MCF 10A (cell line): ENCODE results near the gene RGP1. TPM values are rescaled to one million over a fixed set of nuclear protein-coding genes. Genes with fewer than 3 reads are reported as not detected.
A peak's percentile ranks its signal among the peaks of the same experiment; 100 is the strongest.

Source experiments
- BruUV-seq: library from RNA; stranded (reverse); fragments of 400-500 nt; replicated peaks from 2 replicates; lab custom pipeline; 2021; lab: Mats Ljungman, UMichigan
- CTCF ChIA-PET: fragments of 300-600 bp; sonication (Branson Sonifier 250); formaldehyde crosslinking; extraction: SDS; loops from one replicate; lab custom pipeline; 2021; ENCODE audit warnings: antibody characterized with exemption, inconsistent platforms; lab: Yijun Ruan, JAX
- POLR2A ChIA-PET: fragments of 300-600, 350-650 bp; sonication (Branson Sonifier 250); formaldehyde crosslinking; extraction: SDS; loops from one replicate; lab custom pipeline; 2020; ENCODE audit warnings: antibody characterized with exemption, inconsistent platforms; lab: Yijun Ruan, JAX
- DNase-seq: peaks from one replicate; pipeline ENCODE4 v3.0.0-alpha.2; 2018; ENCODE audit not compliant: unreplicated experiment
- H3K27ac Mint-ChIP-seq: one replicate; pipeline ENCODE4 v1.8.0; 2022; ENCODE audit warnings: mild to moderate bottlenecking, low read depth, mixed read lengths; ENCODE audit not compliant: unreplicated experiment
- H3K27me3 Mint-ChIP-seq: one replicate; pipeline ENCODE4 v1.8.0; 2022; ENCODE audit warnings: mixed read lengths; ENCODE audit not compliant: insufficient read depth, unreplicated experiment
- H3K36me3 Mint-ChIP-seq: one replicate; pipeline ENCODE4 v1.8.0; 2022; ENCODE audit warnings: mild to moderate bottlenecking, moderate library complexity, mixed read lengths; ENCODE audit not compliant: insufficient read depth, unreplicated experiment
- H3K4me1 Mint-ChIP-seq: one replicate; pipeline ENCODE4 v1.8.0; 2022; ENCODE audit warnings: mixed read lengths; ENCODE audit not compliant: insufficient read depth, unreplicated experiment
- H3K4me3 Mint-ChIP-seq: one replicate; pipeline ENCODE4 v1.8.0; 2022; ENCODE audit warnings: mild to moderate bottlenecking, moderate library complexity, mixed read lengths; ENCODE audit not compliant: unreplicated experiment
- H3K9me3 Mint-ChIP-seq: one replicate; pipeline ENCODE4 v1.8.0; 2022; ENCODE audit warnings: mixed read lengths; ENCODE audit not compliant: unreplicated experiment
- intact Hi-C: fragments of 100-400 bp; cut with micrococcal nuclease; formaldehyde crosslinking; loops from 2 replicates; pipeline ENCODE4 v1.14.1; 2022
- total RNA-seq: library from RNA; stranded (reverse); gene quantifications from 2 replicates; pipeline ENCODE4 v1.2.3, GENCODE V29; 2022
- TF ChIP-seq, protein P1 (sequence below): fragments of 200-600 bp; IDR thresholded peaks from one replicate; pipeline ENCODE4 v1.8.0; 2022; ENCODE audit warnings: antibody characterized with exemption, mild to moderate bottlenecking; ENCODE audit not compliant: unreplicated experiment

RGP1 gene
- total RNA-seq, 1 experiment from 2014 or later: 35.8 TPM

DNA sequence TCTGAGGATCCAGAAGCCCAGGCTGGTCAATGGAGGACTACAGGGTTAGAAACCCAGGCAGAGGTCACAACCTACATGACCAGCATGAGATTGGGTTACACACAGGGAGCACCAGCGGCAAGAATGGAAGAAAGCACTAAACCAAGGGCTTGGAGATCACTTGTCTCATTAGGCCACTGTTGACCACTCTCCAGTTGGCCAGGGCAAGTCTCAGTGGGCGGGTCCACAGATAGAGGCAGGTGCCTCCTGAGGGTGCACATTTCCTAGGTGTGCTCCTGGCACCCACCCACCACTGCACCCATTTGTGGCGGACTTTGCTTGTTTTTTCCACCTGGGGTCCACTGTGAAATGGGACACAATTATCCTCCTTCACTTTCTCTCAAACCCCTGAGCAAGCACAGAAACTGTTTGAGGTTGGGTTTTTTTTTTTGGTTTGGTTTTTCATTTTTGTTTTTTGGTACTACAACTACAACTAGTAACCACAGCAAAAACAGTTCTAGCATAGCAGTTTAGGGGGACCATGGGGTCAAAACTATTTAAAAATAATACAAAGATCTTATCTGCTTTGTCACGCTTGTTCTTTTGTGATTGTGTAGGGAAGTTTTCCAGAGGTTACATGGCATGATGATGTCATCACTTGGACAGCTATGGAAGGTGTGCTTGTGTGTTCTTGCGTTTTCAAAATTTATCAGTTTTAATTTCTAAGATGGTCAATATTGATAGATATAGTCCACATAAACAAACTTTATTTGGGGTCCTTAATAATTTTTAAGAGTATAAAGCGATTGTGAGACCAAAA lies 48.4 kb downstream of the RGP1 start:
- Mint-ChIP-seq H3K27ac (no peak overlapping the region), H3K4me3 (no peak overlapping the region), H3K9me3 (no peaks in the 10 kb centered on the region), H3K36me3 (peaks cover 12% of the 10 kb centered on the region), H3K27me3 (no peaks in the 10 kb centered on the region), H3K4me1 (peaks cover 21% of the 10 kb centered on the region)
- no TSS peak for BruUV-seq
- TF ChIP-seq, protein P1, sequence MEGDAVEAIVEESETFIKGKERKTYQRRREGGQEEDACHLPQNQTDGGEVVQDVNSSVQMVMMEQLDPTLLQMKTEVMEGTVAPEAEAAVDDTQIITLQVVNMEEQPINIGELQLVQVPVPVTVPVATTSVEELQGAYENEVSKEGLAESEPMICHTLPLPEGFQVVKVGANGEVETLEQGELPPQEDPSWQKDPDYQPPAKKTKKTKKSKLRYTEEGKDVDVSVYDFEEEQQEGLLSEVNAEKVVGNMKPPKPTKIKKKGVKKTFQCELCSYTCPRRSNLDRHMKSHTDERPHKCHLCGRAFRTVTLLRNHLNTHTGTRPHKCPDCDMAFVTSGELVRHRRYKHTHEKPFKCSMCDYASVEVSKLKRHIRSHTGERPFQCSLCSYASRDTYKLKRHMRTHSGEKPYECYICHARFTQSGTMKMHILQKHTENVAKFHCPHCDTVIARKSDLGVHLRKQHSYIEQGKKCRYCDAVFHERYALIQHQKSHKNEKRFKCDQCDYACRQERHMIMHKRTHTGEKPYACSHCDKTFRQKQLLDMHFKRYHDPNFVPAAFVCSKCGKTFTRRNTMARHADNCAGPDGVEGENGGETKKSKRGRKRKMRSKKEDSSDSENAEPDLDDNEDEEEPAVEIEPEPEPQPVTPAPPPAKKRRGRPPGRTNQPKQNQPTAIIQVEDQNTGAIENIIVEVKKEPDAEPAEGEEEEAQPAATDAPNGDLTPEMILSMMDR: no peak
- no peak for DNase-seq
- intact Hi-C loops: loop anchor here (10.0 kb wide), 1 partner anchor 227 kb away; no protein-coding TSS in a partner anchor
- CTCF ChIA-PET: interaction anchor here (0.5 to 2.3 kb wide), 6 partner anchors 16 to 226 kb away, joined by 3 to 11 read pairs (median 3); no protein-coding TSS in a partner anchor
- POLR2A ChIA-PET: interaction anchor here (0.7 to 1.7 kb wide), 5 partner anchors 7 to 139 kb away, joined by 3 to 6 read pairs (median 5); partner anchors contain the start of genes CCDC107, HINT2 and RMRP

DNA sequence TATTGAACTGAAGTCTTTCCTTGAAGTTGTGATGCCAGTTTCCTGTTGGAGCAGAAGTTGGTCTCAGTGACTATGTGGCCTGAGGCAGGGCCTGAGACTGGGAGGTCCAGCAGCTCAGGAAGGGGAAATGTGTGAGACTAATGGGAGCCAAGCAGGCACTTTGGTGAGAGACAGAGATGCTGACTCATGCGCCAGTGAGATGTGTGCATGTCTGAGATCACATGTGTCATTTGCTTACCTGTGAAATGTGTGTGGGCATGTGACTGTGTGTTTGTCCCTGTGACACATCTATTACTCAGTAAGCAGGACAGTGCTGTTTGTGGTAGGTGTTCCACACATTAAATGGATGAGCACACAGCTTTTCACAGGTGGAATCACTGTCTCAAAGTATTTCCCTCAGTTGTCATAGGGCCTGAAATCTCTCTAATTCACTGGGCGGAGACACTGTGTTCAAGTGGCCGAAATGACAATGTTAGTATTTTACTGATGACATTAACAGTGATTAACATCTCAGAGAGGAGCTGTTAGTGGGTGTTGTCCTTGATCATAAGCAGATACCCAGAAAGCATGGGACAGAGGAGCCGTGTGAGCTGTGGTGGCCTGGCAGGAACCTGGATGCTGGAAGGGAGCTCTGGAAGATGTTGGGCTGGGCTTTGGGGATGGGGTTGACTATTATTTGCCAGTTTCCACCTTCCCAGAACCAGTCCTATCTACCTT lies 49.7 kb downstream of the RGP1 start:
- H3K27me3 Mint-ChIP-seq: no peaks in the 10 kb centered on the region
- TF ChIP-seq, protein P1: no peak
- no TSS peak for BruUV-seq
- intact Hi-C loops: loop anchor here (10.0 kb wide), 1 partner anchor 226 kb away; no protein-coding TSS in a partner anchor
- H3K36me3 Mint-ChIP-seq: peaks cover 13% of the 10 kb centered on the region
- peak overlapping the region; percentile 50 for H3K27ac Mint-ChIP-seq
- peaks cover 21% of the 10 kb centered on the region for H3K4me1 Mint-ChIP-seq
- DNase-seq: peak; percentile 68
- ChIA-PET CTCF (interaction anchor here (0.6 to 2.3 kb wide), 5 partner anchors 9 to 152 kb away, joined by 3 to 11 read pairs (median 3); no protein-coding TSS in a partner anchor), POLR2A (interaction anchor here (0.6 to 1.7 kb wide), 13 partner anchors 9 to 246 kb away, joined by 3 to 16 read pairs (median 3); partner anchors contain the start of genes CCDC107, HINT2, RMRP and SPAAR)
- no peaks in the 10 kb centered on the region for H3K9me3 Mint-ChIP-seq
- H3K4me3 Mint-ChIP-seq: no peak overlapping the region

DNA sequence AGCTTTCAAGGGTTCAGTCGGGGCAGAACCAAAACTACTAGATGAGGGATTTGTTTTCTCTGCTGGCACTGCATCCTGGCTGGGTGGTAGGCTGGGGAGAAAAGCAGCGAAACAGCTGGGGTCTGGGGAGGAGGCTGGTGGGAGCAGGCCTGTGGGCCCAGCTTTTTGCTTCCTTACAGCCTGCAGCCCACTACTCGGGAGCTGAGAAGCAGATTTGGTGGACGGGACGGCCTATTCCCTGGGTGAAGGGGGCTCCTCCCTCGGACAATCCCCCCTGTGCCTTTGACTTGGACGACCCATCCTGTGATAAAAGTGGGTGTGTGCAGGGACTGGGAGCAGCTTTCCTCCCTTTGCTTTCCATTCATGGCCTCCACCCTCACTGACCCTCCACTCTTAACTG lies 51.4 kb downstream of the RGP1 start:
- Mint-ChIP-seq H3K27me3 (no peaks in the 10 kb centered on the region), H3K27ac (no peak overlapping the region)

More for the DNA sequence above, 51.4 kb downstream of the RGP1 start:
- no TSS peak for BruUV-seq
- intact Hi-C loops: no loop called here
- no peak for DNase-seq
- peaks cover 13% of the 10 kb centered on the region for H3K36me3 Mint-ChIP-seq
- no peak overlapping the region for H3K4me3 Mint-ChIP-seq
- peaks cover 16% of the 10 kb centered on the region for H3K4me1 Mint-ChIP-seq
- CTCF ChIA-PET: interaction anchor here (0.5 to 1.0 kb wide), 4 partner anchors 10 to 322 kb away, joined by 3 read pairs; no protein-coding TSS in a partner anchor
- POLR2A ChIA-PET: interaction anchor here (0.8 kb wide), 1 partner anchor 13 kb away, joined by 3 read pairs; no protein-coding TSS in a partner anchor
- H3K9me3 Mint-ChIP-seq: no peaks in the 10 kb centered on the region
- TF ChIP-seq, protein P1: no peak
